ENCODE measurements around the gene ADCY5.

ADCY5 gene

DNA sequence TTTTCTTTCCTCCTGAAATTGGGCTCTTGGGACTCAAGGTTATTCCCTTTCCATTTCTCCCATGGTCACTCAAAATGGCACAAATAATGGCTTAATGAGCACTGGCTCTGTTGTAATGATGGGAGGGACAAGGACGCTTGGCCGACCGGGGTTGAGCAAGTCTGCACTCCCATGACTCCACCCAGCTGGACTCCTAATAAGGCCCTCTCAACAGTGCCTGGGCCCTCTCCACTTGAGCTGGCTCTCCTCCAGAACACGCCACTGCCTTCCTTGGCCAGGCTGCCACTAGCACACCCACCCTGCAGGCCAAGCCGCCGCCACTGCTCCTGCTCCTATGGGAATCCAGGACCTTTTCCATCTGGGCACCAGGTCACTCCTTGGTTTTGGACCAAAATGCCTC is 42.3 kb downstream of the ADCY5 start:
- no peak for DNase-seq (ENCODE audit: low spot score)

DNA sequence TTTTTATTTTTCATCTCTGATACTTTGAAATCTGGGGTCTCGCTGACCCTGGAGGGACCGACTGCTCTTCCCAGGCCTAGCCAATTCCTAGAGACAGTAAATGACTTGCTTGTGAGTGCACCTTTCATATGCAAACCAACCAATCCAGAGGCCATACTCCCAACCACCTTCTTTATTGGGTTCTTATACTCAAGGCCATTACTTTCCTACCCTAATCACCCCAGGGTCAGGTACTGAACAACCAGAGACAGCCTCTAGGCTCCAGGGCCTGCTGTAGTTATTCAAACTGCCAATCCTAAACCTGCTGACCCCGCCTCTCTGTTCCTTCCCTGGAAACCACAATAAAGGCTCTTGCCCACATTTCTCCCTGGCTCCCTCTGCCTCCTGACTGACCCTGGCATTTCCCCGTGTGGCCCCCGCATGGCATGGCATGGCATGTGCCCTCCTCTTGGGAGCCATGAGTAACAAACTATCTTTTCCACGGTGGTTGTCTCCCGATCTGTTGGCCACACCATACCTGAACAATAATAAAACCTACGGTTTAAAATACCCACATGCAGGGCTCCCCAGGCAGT is 42.9 kb downstream of the ADCY5 start:
- DNase-seq (ENCODE audit: low spot score): no peak

GRCh38 chr3:123405021-123405420 is 43.9 kb downstream of the ADCY5 start:
- no peak for DNase-seq (ENCODE audit: low spot score)

DNA sequence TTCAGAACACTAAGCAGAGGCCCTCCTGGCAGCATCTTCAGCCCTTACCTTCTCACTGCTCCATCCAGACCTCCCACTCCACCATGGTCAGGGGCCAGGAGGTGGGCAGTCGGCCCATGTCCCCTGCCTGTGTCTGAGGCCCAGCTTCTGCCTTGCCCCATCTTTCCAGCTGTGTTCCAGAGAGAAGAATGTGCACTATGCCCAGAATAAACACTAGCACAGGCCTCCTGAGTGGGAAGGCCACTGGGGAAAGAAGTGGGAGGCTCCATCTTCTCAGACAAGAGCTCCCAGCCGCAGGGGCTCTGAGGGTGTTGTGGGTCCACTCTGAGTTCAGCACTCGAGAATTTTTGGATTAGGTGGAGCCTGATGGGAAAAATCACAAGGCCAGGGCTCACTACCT is 44.5 kb downstream of the ADCY5 start:
- DNase-seq (ENCODE audit: low spot score): no peak

DNA sequence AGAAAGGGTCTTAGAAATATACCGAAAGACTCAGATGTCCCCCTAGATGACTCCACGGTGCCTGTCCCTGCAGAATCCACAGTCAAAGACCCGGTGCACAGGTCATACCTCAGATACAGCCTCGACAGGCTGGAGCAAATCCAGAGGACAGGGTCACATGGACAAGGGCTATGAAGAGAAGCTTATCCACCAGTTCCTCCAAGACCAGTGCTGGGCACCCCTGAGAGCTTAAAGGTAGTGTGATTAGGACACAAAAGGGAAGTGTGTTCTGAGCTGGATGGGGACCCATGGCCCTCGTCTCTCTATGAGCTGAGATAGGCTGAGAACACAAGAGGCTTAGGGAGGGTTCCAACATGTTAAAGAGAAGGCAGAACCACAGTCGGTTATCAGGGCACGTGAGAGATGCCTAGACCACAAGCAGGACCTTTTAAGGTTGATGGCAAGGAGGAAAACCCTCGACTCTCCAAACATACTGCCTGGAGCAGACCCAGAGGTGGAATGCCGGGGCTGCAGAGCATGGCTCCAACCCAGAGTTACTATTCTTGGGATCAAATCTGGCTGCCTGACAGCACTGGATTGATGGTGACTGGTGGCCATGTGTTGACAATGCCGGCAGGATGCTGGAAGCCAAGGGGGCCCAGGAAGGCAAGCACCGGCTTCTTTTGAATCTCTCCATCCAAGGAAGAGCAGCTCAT is 46.9 kb downstream of the ADCY5 start:
- no peak for DNase-seq (ENCODE audit: low spot score)

GRCh38 chr3:123400169-123400568 is 48.7 kb downstream of the ADCY5 start:
- DNase-seq (ENCODE audit: low spot score): no peak

DNA sequence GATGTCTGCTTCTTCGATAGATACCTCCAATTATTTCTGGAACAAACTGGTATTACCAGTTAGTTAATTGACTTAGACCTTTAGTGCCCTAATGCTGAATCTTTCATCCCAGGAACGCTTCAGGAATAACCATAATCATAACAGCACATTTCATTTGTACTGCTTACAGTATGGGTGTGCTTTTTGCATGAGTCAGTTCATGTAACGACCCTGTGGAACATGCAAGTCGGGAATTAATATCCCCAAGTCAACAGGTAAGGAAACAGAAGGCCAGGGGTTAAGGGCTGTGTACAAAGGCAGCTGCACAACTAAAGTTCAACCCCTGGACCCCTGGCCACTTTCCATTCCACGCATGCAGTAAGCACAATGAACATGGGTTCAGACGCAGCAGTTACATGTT is 49.2 kb downstream of the ADCY5 start:
- DNase-seq (ENCODE audit: low spot score): no peak

- no peak for DNase-seq (ENCODE audit: low spot score)
Observed at GRCh38 chr3:123397921-123398785, 50.7 kb downstream of the ADCY5 start.

DNA sequence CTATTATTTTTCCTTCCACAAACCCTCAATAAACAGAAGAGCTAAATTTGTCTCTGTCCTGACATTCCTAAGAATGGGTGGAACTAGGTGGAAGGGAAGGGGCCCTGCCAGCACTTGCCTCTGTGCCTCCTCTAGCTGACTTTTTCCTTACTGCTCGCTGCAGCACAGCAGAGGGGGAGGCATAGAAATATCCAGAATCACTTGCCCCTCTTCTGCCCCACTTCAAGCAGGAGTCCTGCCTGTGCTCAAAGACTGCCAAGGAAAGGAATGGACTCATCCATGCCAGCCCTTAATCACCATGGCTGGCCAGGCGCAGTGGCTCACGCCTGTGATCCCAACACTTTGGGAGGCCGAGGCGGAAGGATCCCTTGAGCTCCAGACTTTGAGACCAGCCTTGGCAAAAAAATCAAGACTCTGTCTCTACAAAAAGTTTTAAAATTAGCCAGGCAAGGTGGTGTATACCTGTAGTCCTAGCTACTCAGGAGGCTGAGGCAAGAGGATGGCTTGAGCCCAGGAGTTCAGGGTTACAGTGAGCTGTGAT is 51.8 kb downstream of the ADCY5 start:
- DNase-seq (ENCODE audit: low spot score): no peak

DNA sequence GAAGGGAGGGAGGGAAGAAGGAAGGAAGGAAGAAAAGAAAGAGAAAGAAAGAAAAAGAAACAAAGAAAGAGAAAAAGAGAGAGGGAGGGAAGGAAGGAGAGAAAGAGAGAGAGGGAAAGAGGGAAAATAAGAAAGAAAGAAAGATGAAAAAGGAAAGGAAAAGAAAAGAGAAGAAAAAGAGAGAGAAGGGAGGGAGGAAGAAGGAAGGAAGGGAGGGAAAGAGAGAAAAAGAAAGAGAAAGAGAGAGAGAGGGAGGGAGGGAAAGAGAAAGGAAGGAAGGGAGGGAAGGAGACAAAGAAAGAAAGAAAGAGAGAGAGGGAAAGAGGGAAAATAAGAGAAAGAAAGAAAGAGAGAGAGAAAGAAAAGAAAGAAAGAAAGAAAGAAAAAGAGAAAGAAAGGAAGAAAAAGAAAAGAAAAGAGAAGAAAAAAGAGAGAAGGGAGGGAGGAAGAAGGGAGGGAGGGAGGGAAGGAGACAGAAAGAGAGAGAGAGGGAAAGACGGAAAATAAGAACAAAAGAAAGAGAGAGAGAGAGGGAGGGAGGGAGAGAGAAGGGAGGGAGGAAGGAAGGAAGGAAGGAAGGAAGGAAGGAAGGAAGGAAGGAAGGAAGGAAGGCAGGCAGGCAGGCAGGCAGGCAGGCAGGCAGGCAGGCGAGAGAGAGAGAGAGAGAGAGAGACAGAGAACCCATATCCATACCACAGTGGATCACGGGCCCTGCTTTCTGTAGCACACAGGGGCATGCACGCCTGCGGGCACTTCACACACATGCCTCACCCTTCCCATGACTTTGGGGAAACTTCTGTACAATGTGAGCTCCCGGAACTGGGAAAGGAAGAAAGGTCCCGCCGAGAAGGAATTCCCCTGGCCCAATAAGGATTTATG is 52.5 kb downstream of the ADCY5 start:
- no peak for DNase-seq (ENCODE audit: low spot score)

GRCh38 chr3:123395235-123395634 is 53.7 kb downstream of the ADCY5 start:
- no peak for DNase-seq (ENCODE audit: low spot score)

- DNase-seq (ENCODE audit: low spot score): no peak
Observed at GRCh38 chr3:123394391-123395020, 54.4 kb downstream of the ADCY5 start.

GRCh38 chr3:123392871-123393620 is 55.8 kb downstream of the ADCY5 start:
- DNase-seq (ENCODE audit: low spot score): no peak

- DNase-seq (ENCODE audit: low spot score): no peak
Observed at GRCh38 chr3:123392368-123392767, 56.5 kb downstream of the ADCY5 start.

DNA sequence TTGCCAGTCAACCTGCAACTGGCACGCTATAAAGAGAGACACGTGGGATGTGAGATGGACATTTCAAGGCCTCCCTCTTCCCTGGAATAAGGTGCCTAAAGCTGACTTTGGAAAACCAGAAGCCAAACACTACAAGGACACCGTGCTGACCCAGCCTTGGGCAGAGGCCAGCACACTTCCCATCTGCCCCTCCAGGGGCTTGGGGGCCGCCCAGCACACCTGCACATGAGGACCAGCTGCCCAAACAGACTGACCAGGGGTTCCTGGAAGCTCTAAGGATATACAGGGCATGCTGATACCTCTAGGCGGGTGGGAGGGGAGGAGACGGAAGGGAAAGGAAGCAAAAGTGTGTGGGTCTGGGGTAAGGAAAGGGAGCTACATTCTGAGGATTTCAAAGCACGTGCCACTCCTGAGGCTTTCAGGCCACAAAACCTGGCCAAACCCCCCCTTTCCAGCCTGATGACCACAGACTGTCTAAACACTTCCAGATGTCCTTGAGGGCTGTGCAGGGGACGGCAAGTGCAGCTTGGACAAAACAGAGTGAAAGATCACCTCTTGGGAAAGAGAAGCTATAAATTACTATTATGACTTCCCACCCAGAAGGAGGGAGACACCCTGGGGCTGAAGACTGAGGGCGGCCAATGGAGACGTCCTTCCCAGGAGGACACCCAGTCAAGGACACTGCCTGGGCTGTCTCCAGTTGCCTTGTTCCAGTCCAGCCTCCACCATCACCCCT is 57.9 kb downstream of the ADCY5 start:
- no peak for DNase-seq (ENCODE audit: low spot score)

GRCh38 chr3:123389628-123389918 is 59.3 kb downstream of the ADCY5 start:
- no peak for DNase-seq (ENCODE audit: low spot score)

GRCh38 chr3:123388811-123389627 is 59.9 kb downstream of the ADCY5 start:
- no peak for DNase-seq (ENCODE audit: low spot score)

GRCh38 chr3:123388042-123388441 is 60.8 kb downstream of the ADCY5 start:
- no peak for DNase-seq (ENCODE audit: low spot score)

- no peak for DNase-seq (ENCODE audit: low spot score)
Observed at GRCh38 chr3:123387532-123387931, 61.4 kb downstream of the ADCY5 start.
